Activated T-helper 1 cell treated with Interleukin-2 at 50 U/mL for 16 hours (primary cell): ENCODE results near the gene ZSCAN31.
A peak's percentile ranks its signal among the peaks of the same experiment; 100 is the strongest.
"Not testable (repeated sequence)": the region's sequence is repeated elsewhere in the genome, so short reads cannot be mapped to it uniquely, and the experiment has no call there.

Experiments used
- DNase-seq: peaks from one replicate; pipeline ENCODE4 v3.0.0-alpha.2; 2020; ENCODE audit warnings: low read depth

ZSCAN31 gene

DNA sequence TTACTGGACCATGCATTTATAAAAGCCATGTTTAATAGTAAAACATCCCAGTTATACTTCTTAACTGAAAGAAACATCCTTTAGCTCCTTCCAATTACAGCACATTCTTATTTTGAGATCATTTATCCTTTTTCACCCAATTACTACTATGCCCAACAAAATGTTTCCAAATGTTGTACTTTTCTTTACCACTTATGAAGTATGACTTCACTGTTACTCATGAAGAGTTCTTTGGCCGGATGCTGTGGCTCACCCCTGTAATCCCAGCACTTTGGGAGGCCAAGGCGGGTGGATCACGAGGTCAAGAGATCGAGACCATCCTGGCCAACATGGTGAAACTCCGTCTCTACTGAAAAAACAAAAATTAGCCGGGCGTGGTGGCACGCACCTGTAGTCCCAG is 18.1 kb downstream of the ZSCAN31 start:
- not testable (repeated sequence) for DNase-seq

- no peak for DNase-seq
Measured at GRCh38 chr6:28315628-28316027, 20.3 kb downstream of the ZSCAN31 start.

- no peak for DNase-seq
Measured at GRCh38 chr6:28312939-28313338, 23.0 kb downstream of the ZSCAN31 start.

- no peak for DNase-seq
Measured at GRCh38 chr6:28311139-28311823, 24.7 kb downstream of the ZSCAN31 start.

DNA sequence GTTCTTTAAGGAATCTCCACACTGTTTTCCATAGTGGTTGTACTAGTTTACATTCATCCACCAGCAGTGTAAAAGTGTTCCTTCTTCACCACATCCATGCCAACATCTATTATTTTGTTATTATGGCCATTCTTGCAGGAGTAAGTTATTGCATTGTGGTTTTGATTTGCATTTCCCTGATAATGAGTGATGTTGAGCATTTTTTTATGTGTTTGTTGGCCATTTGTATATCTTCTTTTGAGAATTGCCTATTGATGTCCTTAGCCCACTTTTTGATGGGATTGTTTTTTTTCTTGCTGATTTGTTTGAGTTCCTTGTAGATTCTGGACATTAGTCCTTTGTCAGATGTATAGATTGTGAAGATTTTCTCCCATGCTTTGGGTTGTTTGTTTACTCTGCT is 29.6 kb downstream of the ZSCAN31 start:
- DNase-seq = not testable (repeated sequence)

- DNase-seq = no peak
Measured at GRCh38 chr6:28303570-28303969, 32.4 kb downstream of the ZSCAN31 start.

DNA sequence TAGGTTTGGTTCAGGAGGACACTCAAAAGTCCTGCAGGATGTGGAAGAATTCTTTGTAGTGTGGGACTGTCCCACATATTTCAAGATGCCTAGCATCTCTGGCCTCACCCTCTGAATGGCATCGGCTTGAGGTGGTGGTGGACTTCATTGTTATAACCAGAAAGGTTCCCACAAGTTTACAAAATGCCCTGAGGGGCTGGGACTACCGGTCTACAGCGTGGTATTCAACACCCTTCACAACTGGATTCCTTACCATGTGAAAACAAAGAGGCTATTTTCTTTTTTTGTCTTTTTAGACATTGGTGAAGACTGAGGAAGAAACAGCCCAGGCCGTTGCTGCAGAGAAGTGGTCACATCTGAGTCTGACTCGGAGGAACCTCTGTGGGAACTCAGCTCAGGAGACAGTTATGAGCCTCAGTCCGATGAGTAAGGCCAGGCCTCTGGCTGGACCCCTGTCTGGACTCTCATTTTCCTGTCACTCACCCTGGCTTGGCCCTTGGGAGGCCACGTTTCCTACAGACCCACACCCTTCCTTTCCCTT is 39.4 kb downstream of the ZSCAN31 start:
- no peak for DNase-seq

DNA sequence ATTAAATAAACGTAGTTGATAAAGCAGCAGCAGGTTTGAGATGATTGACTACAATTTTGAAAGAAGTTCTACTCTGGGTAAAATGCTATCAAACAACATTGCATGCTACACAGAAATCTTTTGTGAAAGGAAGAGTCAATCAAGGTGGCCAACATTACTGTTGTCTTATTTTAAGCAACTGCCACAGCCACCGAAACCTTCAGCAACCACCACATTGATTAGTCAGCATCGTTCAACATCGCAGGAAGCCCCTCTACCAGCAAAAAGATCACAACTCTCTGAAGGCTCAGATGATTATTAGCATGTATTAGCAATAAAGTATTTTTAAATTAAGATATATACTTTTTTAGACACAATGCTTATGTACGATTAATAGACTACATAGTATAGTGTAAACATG is 40.6 kb downstream of the ZSCAN31 start:
- DNase-seq = no peak

GRCh38 chr6:28291573-28291972 is 44.4 kb downstream of the ZSCAN31 start:
- DNase-seq = no peak

DNA sequence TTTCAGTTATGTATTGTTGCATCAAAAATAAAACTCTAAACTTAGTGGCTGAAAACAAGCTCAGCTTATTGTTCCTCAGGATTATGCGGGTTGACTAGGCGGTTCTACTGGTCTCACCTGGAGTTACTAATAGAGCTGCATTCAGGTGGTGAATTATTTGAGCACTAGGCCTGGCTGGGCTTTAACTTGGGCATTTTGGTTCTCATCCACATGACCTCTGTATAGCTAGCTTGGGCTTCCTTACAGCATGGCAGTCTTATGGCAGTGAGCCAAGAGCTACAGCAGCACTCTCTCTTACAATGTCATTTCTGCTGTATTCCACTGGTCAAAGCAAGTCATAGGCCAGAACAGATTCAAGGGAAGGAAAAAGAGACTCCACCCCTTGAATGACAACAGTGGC is 53.0 kb downstream of the ZSCAN31 start:
- no peak for DNase-seq

- DNase-seq = peak; percentile 9
Measured at GRCh38 chr6:28281288-28282064, 54.5 kb downstream of the ZSCAN31 start, which contains the start of gene PGBD1. Gene PGBD1 (plus strand): TSS chr6:28281572. CDS start chr6:28283814, 2,242 bp downstream.

- no peak for DNase-seq
Measured at GRCh38 chr6:28280595-28281287, 55.2 kb downstream of the ZSCAN31 start.

GRCh38 chr6:28277746-28278145 is 58.2 kb downstream of the ZSCAN31 start:
- no peak for DNase-seq

GRCh38 chr6:28274888-28275287 is 61.1 kb downstream of the ZSCAN31 start:
- DNase-seq = no peak
